Common myeloid progenitor, CD34-positive (primary cell): ENCODE results near the gene FLT1.

ENCODE experiments used
- CTCF ChIA-PET: fragments of 350-600 bp; sonication (Branson Sonifier 250); formaldehyde crosslinking; loops from one replicate; lab custom pipeline; 2021; ENCODE audit warnings: antibody characterized with exemption; lab: Charles Lee
- POLR2A ChIA-PET: fragments of 350-600 bp; sonication (Branson Sonifier 250); formaldehyde crosslinking; loops from one replicate; lab custom pipeline; 2021; ENCODE audit warnings: antibody characterized with exemption; lab: Charles Lee
- DNase-seq, 3 donors: peaks; one replicate each; pipeline versions ENCODE4 v3.0.0 to v3.0.0-alpha.2; 2013
- H3K27ac ChIP-seq, 2 experiments: 1 replicate in 1 of 2; 2 replicates in 1 of 2; pipeline ENCODE4 v1.7.0; 2013; ENCODE audit warnings: inconsistent platforms in 2 of 2, low read length in 2 of 2, mild to moderate bottlenecking in 2 of 2, low read depth in 1 of 2, moderate library complexity in 1 of 2; ENCODE audit not compliant: severe bottlenecking in 2 of 2, insufficient read depth in 1 of 2, poor library complexity in 1 of 2
- H3K27me3 ChIP-seq, 5 experiments: replicated peaks in 2 of 5; 1 replicate in 3 of 5; 2 replicates in 2 of 5; pipeline versions ENCODE4 v1.6.1 to v1.7.0; 2013; ENCODE audit warnings: low read length in 4 of 5, mild to moderate bottlenecking in 2 of 5, moderate library complexity in 2 of 5, inconsistent platforms in 1 of 5; ENCODE audit not compliant: insufficient read depth in 5 of 5, control insufficient read depth in 4 of 5
- H3K36me3 ChIP-seq, 4 experiments: 1 replicate in 2 of 4; 2 replicates in 2 of 4; pipeline versions ENCODE4 v1.6.1 to v1.7.0; 2013; ENCODE audit warnings: low read length in 3 of 4, control low read depth in 1 of 4, mild to moderate bottlenecking in 1 of 4; ENCODE audit not compliant: control insufficient read depth in 4 of 4, insufficient read depth in 4 of 4
- H3K4me1 ChIP-seq, 4 experiments: 1 replicate in 3 of 4; 2 replicates in 1 of 4; pipeline versions ENCODE4 v1.6.1 to v1.7.1; 2013; ENCODE audit warnings: low read length in 3 of 4, mild to moderate bottlenecking in 3 of 4, control low read depth in 1 of 4, inconsistent platforms in 1 of 4, moderate library complexity in 1 of 4; ENCODE audit not compliant: control insufficient read depth in 4 of 4, insufficient read depth in 4 of 4; ENCODE audit errors: control extremely low read depth in 1 of 4
- H3K4me3 ChIP-seq, 7 experiments: 1 replicate in 4 of 7; 2 replicates in 3 of 7; pipeline versions ENCODE4 v1.5.1 to v1.7.0; 2013; ENCODE audit warnings: mild to moderate bottlenecking in 7 of 7, low read length in 6 of 7, moderate library complexity in 6 of 7, inconsistent platforms in 2 of 7, low read depth in 2 of 7, control low read depth in 1 of 7; ENCODE audit not compliant: insufficient read depth in 4 of 7, control insufficient read depth in 1 of 7; ENCODE audit errors: extremely low read depth in 1 of 7
- H3K9me3 ChIP-seq, 5 experiments: 1 replicate in 4 of 5; 2 replicates in 1 of 5; pipeline versions ENCODE4 v1.6.1 to v1.7.1; 2013; ENCODE audit warnings: low read length in 4 of 5, mild to moderate bottlenecking in 2 of 5, inconsistent platforms in 1 of 5, low read depth in 1 of 5, moderate library complexity in 1 of 5; ENCODE audit not compliant: control insufficient read depth in 4 of 5, insufficient read depth in 2 of 5; ENCODE audit errors: control extremely low read depth in 1 of 5
- WGBS: methylation state at CpG from one replicate; pipeline ENCODE4 v1.1.5; 2013; ENCODE audit not compliant: insufficient coverage; 5-methylcytosine and 5-hydroxymethylcytosine counted together

FLT1 gene

GRCh38 chr13:28337166-28338005, 157.5 kb downstream of the FLT1 start:
- DNase-seq, result no peak
- POLR2A ChIA-PET, result interaction anchor here (0.6 kb wide), 1 partner anchor 362 kb away, joined by 3 read pairs; no protein-coding TSS in a partner anchor
- CTCF ChIA-PET, result interaction anchor here (0.9 kb wide), 1 partner anchor 25 kb away, joined by 3 read pairs; no protein-coding TSS in a partner anchor

GRCh38 chr13:28336193-28336657, 158.7 kb downstream of the FLT1 start:
- no peaks in the 10 kb centered on the region for H3K36me3 ChIP-seq
- no peaks in the 10 kb centered on the region for H3K9me3 ChIP-seq
- peaks cover 0 to 3% (median 0%) of the 10 kb centered on the region in 4 experiments for H3K4me1 ChIP-seq
- peaks cover 0 to 36% (median 15%) of the 10 kb centered on the region in 5 experiments for H3K27me3 ChIP-seq
- no peak for DNase-seq
- no peak overlapping the region for H3K4me3 ChIP-seq
- H3K27ac ChIP-seq, result no peak overlapping the region
- POLR2A ChIA-PET, result no interaction called here
- CTCF ChIA-PET, result interaction anchor here (0.9 kb wide), 1 partner anchor 26 kb away, joined by 3 read pairs; no protein-coding TSS in a partner anchor
- WGBS, result 90% methylated on average over 3 of the region's 3 CpGs

More at GRCh38 chr13:28337166-28338005, 157.5 kb downstream of the FLT1 start:
- Histone ChIP-seq H3K36me3 (no peaks in the 10 kb centered on the region), H3K4me3 (no peak overlapping the region), H3K27ac (no peak overlapping the region), H3K4me1 (peaks cover 0 to 3% (median 0%) of the 10 kb centered on the region in 4 experiments), H3K27me3 (peaks cover 0 to 43% (median 18%) of the 10 kb centered on the region in 5 experiments), H3K9me3 (no peaks in the 10 kb centered on the region)
- WGBS, result 96% methylated on average over 4 of the region's 4 CpGs

GRCh38 chr13:28333204-28333881, 161.6 kb downstream of the FLT1 start:
- Histone ChIP-seq H3K36me3 (no peaks in the 10 kb centered on the region), H3K4me1 (peaks cover 0 to 3% (median 0%) of the 10 kb centered on the region in 4 experiments), H3K9me3 (no peaks in the 10 kb centered on the region), H3K4me3 (no peak overlapping the region), H3K27me3 (peaks cover 0 to 28% (median 13%) of the 10 kb centered on the region in 5 experiments), H3K27ac (no peak overlapping the region)
- WGBS, result 100% methylated on average over 2 of the region's 2 CpGs
- ChIA-PET POLR2A (interaction anchor here (0.6 kb wide), 1 partner anchor 142 kb away, joined by 3 read pairs; no protein-coding TSS in a partner anchor), CTCF (interaction anchor here (0.8 to 1.5 kb wide), 5 partner anchors 8 to 301 kb away, joined by 3 to 8 read pairs (median 4); no protein-coding TSS in a partner anchor)
- no peak for DNase-seq

GRCh38 chr13:28329395-28330158, 165.4 kb downstream of the FLT1 start:
- 91% methylated on average over 17 of the region's 17 CpGs for WGBS
- ChIA-PET CTCF (interaction anchor here (1.1 to 1.7 kb wide), 2 partner anchors 12 to 15 kb away, joined by 3 to 5 read pairs; no protein-coding TSS in a partner anchor), POLR2A (no interaction called here)
- DNase-seq, result no peak
- H3K36me3 ChIP-seq, result no peaks in the 10 kb centered on the region
- no peak overlapping the region for H3K4me3 ChIP-seq
- peaks cover 0 to 11% (median 5%) of the 10 kb centered on the region in 5 experiments for H3K27me3 ChIP-seq
- H3K4me1 ChIP-seq, result peaks cover 0 to 1% (median 0%) of the 10 kb centered on the region in 4 experiments
- H3K27ac ChIP-seq, result no peak overlapping the region
- no peaks in the 10 kb centered on the region for H3K9me3 ChIP-seq

DNA sequence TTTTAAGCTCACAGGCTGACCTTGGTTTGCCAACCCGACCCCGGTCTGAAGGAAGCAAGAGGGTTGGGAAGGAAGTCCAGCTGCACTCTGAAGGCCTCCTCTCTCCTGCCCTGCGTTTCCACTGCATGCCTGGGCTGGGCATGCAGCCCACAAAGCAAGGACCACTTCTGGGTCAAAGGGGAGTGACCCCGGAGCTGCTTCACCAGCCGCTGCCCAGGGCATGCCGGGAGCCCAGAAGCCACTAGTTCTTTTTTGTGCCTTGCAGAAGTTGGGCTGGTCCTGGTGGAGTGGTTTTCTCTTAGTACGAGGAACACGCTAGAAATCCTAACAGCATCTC, 166.7 kb downstream of the FLT1 start:
- Histone ChIP-seq H3K27ac (no peak overlapping the region), H3K9me3 (no peaks in the 10 kb centered on the region), H3K36me3 (no peaks in the 10 kb centered on the region), H3K4me1 (peaks cover 0 to 7% (median 0%) of the 10 kb centered on the region in 4 experiments), H3K27me3 (peaks cover 0 to 8% (median 0%) of the 10 kb centered on the region in 5 experiments), H3K4me3 (no peak overlapping the region)
- ChIA-PET CTCF (interaction anchor here (1.7 kb wide), 1 partner anchor 14 kb away, joined by 5 read pairs; no protein-coding TSS in a partner anchor), POLR2A (no interaction called here)
- 95% methylated on average over 8 of the region's 8 CpGs for WGBS
- DNase-seq, result no peak

GRCh38 chr13:28327373-28328270, 167.3 kb downstream of the FLT1 start:
- 96% methylated on average over 12 of the region's 14 CpGs for WGBS
- CTCF ChIA-PET, result interaction anchor here (1.0 to 1.7 kb wide), 2 partner anchors 13 to 469 kb away, joined by 3 to 5 read pairs; no protein-coding TSS in a partner anchor
- Histone ChIP-seq H3K27me3 (peaks cover 0 to 8% (median 0%) of the 10 kb centered on the region in 5 experiments), H3K4me1 (peaks cover 0 to 7% (median 0%) of the 10 kb centered on the region in 4 experiments), H3K36me3 (no peaks in the 10 kb centered on the region), H3K9me3 (no peaks in the 10 kb centered on the region), H3K27ac (no peak overlapping the region), H3K4me3 (no peak overlapping the region)
- DNase-seq, result no peak
- POLR2A ChIA-PET, result no interaction called here
